Activated CD4-positive, alpha-beta T cell treated with anti-CD3 and anti-CD28 coated beads, Interleukin-10, Interleukin-2, amounts not matched to agents 100 ng/mL and 50 ng/mL, durations not matched to agents 16 hours and 8 hours (primary cell): Measurements from ENCODE around the gene ITCH.
A peak's percentile ranks its signal among the peaks of the same experiment; 100 is the strongest.
"Not testable (repeated sequence)": the region's sequence is repeated elsewhere in the genome, so short reads cannot be mapped to it uniquely, and the experiment has no call there.

ENCODE experiments used
- DNase-seq: peaks from one replicate; pipeline ENCODE4 v3.0.0-alpha.2; 2020

ITCH gene

DNA sequence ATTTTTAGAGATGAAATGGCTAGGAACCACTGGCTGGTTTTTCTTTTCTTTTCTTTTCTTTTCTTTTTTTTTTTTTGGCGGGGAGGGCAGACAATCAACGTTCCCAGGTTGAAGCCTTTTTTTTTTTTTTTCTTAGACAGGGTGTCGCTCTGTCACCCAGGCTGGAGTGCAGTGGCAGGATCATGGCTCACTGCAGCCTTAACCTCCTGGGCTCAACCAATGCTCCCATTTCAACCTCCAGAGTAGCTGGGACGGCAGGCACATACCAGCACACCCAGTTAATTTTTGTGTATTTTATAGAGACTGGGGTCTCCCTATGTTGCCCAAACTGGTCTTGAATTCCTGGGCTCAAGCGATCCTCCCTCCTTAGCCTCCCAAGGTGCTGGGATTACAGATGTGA lies 18.8 kb upstream of the ITCH start:
- no peak for DNase-seq

DNA sequence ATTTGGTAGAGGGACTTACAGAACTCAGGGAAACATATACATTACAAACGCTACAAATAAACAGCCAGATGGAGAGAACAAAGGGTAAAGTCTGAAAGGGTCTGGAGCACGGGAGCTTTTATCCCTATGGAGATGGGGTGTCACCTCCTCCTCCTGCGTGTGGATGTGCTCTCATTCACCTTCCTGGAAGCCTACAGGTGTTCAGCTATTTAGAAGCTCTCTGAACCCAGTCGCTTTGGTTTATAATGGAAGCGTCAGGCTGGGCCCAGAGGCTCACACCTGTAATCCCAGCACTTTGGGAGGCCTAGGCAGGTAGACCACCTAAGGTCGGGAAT lies 17.7 kb upstream of the ITCH start:
- no peak for DNase-seq

DNA sequence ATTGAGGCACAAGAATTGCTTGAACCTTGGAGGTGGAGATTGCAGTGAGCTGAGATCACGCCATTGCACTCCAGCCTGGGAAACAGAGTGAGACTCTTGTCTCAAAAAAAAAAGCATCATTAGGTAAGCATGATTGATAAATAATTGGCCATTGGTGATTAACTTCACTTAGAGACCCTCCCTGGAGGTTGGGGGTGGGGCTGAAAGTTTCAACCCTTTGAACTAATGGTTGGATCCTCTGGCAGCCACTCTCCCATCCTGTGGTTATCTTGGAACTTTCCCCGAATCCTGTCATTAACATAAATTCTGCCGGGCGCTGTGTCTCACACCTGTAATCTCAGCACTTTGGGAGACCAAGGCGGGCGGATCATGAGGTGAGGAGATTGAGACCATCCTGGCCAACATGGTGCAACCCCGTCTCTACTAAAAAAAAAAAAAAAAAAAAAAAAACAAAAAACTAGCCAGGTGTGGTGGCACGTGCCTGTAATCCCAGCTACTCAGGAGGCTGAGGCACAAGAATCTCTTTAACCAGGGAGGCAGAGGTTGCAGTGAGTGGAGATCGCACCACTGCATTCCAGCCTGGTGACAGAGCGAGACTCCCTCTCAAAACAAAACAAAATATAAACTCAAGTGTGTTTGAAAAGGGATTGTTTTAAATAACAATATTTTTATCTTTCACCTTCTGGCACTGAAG lies 17.1 kb upstream of the ITCH start:
- DNase-seq: not testable (repeated sequence)

DNA sequence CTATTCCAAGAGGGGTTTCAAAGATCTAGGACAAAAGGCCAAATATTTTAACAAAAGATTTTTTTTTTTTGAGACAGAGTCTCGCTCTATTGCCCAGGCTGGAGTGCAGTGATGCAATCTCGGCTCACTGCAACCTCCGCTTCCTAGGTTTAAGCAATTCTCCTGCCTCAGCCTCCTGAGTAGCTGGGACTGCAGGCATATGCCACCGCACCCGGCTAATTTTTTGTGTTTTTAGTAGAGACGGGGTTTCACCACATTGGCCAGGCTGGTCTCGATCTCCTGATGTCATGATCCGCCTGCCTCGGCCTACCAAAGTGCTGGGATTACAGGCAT lies 16.6 kb upstream of the ITCH start:
- not testable (repeated sequence) for DNase-seq

DNA sequence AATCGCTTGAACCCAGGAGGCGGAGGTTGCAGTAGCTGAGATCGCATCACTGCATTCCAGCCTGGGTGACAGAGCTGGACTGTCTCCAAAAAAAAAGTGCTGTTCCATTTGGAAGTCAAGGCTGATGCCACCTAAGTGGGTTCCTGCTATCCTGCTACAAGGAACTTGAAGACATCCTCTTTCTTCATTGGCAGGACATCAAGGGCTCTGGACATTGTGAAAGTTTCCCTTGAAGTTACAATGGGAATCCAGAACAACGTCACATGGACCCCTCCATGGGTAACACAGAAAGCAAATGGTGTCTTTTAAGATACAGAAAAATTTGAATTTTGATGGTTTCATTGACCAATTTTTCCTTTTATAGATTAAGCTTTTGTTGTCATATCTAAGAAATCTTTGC lies 15.5 kb upstream of the ITCH start:
- DNase-seq: no peak

DNA sequence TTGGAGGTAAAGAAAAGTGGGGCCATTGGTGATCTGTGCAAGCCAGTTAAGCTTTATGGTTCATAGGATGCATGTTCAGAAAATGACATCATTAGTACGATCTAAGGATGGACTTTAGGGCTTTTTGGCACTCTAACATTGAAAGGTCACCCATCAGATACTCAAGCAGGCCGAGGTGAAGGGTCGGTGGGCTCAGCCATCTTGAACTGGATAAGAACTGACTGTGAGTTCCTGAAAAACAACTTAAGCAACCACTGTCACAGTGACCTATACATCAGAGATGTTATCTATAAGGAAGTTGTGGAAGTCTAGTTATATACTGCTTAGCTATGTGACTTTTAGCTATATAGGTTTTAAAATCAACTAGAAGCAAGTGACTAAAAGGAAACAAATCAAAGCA lies 13.0 kb upstream of the ITCH start:
- no peak for DNase-seq

DNA sequence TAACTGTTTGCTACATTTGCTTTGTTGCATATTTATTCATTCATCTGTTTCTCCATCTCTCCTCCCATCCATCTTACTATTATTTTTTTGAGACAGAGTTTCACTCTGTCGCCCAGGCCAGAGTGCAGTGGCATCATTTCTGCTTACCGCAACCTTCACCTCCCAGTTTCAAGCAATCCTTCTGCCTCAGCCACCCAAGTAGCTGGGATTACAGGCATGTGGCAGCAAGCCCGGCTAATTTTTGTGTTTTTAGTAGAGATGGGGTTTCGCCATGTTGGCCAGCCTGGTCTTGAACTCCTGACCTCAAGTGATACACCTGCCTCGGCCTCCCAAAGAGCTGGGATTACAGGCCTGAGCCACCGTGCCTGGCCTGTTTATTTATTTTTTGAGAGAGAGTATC lies 9.6 kb upstream of the ITCH start:
- not testable (repeated sequence) for DNase-seq

DNA sequence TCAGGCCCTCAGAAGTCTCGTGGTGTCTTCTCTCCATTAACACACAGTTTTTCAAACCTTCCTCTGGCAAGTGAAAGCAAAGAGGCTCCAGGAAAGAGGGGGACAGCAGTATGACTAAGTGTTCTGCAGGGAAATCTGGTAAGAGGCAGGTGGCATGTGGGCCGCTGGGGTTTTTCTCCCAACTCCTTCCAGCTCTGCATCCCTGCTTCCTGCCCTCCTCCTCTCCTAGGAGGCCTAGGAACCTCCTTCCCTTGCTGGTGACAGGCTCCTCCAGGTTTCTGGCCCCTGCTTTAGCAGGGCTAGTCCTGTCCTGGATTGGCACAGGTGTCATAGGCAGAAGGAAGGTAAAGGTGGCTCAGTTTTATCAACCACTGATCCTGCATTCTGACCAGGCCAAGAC lies 7.6 kb upstream of the ITCH start:
- DNase-seq: no peak

DNA sequence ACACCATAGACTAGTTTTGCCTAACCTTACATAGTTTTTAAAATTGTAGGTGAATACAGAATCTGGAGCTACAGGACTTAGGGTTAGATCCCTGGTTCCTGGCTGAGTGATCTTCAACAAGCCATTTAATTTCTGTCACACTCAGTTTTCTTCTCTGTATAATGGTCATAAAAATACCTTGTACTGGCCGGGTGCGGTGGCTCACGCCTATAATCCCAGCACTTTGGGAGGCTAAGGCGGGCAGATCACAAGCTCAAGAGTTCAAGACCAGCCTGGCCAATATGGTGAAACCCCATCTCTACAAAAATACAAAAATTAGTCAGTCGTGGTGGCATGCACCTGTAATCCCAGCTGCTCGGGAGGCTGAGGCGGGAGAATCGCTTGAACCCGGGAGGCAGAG lies 3.3 kb upstream of the ITCH start:
- DNase-seq: not testable (repeated sequence)

DNA sequence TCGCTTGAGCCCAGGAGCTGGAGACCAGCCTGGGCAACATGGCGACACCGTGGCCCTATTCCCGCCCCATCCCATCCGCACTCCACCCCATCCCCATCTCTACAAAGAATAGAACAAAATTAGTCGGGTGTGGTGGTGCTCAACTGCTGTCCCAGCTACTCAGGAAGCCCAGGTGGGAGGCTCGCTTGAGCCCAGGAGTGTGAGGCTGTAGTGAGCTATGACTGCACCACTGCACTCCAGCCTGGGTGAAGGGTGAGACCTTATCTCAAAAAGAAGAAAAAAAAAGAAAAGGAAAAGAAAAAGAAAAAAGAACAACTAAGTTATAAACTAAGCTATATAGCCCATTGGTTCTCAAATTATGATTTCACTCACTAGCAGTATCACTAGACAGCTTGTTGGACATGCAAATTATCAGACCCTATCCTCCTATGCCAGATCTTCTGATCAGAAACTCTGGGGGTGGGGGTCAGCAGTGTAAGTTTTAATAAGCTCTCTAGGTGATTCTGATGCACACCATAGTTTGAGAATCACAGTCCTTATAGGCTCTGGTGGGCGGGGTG lies 491 bp upstream of the ITCH start:
- no peak for DNase-seq

DNA sequence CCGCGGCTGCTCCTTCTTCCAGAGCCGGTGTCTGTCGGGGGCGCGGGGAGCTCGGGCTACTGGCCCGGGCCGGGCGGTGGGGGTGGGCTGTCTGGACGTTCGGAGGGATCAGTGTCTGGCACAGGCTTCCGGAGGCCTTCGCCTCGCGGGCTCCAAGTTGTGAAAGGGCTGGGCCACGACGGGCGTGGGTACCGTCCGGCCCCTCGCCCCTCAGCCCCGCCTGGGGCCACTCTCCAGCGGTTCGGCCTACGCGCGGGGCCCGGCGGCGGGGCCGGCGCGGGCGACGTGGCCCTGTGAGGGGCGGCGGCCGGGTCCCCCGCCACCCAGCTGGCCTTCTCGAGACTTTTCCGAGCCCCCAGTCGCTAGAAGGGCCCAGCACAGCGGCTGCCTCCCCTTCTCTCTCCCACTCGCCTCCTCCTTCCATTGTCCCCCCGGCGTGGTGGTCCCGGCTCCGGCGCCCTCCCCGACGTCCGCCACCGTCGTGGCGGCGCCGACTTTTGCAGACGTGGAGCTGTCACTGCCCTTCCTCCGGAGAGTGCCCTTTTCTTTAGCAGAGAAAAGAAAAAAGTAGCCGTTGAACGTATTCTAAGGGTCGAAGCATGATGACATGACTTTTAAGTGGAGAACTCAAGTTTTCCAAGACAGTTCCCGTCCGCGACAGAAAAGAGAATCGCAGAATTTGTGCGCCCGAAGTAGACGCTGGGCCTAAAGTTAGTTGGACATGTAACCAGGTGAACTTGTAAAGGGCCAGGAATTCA lies 571 bp downstream of the ITCH start:
- peak; percentile 9 for DNase-seq

DNA sequence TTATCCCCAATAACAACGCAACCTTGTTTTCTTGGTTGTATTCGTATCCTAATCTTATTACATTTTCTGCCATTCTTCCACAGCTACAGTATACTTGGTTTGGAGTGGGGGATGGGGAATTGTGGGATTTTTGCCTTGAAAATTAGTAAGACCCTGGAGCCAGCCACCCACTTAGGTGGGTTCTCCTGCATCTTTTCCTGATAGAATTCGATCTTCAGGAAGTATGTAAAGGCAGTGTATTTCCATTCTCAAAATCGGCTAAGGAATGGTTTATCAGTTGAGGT lies 1.1 kb downstream of the ITCH start:
- DNase-seq: no peak

DNA sequence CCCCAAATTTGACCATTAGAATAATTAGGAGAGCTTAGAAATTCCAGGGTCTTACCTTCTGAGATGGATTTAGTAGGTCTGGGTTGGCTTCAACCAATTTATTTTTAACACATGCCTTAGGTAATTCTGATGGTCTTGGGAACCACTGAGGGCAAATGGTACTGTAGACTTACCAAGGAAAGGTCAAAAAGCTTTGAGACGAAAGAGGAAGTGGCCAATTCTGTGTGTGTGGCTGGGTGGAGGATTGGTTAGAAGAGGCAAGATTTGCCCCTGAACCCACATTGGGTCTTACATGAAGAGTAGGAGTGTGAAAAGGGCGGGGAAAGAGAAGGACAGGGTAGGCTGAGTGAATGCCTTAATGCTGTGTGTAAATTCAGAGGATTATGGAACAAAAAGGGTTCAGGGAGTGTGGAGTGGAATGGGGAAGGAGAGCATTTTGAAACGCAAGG lies 2.7 kb downstream of the ITCH start:
- peak; percentile 57 for DNase-seq

DNA sequence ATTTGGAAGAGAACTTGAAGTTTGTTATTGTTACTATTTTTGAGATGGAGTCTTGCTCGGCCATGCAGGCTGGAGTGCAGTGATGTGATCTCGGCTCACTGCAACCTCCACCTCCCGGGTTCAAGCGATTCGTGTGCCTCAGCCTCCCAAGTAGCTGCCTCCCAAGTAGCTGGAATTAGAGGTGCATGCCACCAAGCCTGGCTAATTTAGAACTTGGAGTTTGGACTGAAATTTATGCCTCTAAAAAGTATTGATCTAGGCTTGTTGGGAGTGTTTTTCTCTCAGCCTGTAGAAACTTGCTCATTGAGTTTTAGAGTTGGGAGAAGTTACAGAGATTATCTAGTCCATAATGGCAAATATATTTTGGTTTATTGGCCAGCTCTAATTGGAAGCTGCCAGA lies 4.1 kb downstream of the ITCH start:
- DNase-seq: no peak

DNA sequence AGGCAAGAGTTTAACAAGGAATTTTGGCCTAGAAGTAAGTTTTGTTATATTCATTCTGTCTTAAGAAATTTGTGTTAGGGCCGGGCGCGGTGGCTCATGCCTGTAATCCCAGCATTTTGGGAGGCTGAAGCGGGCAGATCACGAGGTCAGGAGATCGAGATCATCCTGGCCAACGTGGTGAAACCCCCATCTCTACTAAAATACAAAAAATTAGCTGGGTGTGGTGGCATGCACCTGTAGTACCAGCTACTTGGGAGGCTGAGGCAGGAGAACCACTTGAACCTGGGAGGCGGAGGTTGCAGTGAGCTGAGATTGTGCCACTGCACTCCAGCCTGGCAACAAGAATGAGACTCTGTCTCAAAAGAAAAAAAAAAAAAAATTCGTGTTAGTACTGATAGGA lies 4.8 kb downstream of the ITCH start:
- not testable (repeated sequence) for DNase-seq

DNA sequence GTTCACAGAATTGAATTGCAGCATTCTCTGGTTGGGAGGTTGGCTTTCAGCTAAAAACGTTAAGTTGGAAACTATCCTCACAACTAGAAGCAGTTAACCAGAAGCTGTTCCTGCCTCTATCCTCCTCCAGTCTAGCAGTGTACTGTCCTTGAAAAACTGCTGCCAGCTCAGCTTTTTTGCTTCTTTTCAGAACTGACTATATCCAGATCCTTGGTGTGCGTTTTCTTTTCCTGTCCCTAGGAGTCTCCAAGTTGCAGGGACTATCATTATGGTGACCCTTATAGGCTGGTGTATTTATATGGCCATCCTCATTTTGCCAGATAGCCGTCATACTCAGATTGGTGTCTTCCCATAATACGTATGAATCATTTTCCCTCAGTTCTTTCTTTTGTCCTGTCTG lies 5.5 kb downstream of the ITCH start:
- no peak for DNase-seq

DNA sequence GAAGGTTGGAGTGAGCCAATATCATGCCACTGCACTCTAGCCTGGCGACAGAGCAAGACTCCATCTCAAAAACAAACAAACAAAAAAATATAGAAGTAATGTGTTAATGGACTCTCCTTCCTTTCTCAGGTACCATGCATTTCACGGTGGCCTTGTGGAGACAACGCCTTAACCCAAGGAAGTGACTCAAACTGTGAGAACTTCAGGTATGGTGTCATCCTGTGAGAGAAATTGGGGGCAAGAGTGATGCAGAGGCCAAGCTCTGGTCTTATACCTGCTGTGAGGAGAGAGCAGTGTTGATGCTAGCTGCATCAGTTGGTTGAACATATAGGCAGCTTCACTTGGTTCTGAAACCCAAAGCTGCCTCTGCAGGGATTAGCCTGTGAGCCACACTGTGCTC lies 6.2 kb downstream of the ITCH start:
- peak; percentile 60 for DNase-seq

DNA sequence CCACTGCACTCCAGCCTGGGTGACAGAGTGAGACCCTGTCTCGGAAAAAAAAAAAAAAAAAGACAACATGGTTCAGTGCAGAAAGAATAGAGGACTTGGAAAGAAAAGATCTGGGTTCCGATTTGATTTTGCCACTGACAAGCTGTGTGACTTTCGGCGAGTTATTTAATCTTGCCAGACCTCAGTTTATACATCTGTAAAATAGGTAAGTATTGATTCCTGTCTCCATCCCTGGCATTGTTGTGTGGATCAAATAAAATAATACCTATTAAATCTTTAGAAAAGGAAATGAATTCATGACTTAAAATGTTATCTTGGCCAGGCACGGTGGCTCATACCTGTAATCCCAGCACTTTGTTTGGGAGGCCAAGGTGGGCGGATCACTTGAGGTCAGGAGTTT lies 7.0 kb downstream of the ITCH start:
- DNase-seq: no peak

DNA sequence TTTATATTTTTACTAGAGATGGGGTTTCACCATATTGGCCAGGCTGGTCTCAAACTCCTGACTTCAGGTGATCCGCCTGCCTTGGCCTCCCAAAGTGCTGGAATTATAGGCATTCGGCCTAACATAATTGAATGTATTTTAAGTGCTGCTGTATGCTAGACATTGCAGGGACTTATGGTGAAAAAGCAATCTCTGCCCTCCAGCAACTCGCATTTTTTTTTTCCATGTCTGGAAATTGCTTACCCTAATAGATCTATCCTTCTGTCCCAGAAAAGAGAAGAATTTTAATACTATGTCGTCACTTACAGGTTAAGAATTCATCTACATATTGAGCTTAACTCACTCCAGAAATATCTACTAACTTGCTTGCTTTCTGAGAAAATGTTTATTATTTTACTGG lies 10.4 kb downstream of the ITCH start:
- no peak for DNase-seq

DNA sequence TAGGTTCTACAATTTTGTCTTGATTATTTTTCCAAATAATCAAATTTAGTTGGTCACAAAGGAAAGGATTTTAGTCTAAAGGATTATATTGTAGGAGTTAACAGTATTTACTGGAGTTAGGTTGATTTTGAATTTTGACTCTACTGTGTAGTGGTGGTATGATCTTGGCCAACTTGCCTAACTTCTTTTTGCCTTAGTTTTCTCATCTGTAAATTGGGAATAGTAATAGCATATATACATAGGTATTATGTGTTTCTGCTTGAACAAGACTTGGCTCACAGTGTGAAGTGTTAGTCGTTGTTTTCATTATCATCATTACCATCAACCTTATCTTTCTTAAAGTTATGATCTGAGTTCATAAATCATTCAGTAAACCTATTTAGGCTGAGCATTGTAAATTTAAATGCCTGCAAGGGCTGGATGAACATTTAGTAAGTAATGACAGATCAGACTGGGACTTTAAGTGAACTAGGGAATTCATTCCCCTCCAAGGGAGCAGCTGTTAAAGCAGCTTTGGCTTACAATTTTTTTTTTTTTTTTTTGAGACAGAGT lies 11.2 kb downstream of the ITCH start:
- no peak for DNase-seq

DNA sequence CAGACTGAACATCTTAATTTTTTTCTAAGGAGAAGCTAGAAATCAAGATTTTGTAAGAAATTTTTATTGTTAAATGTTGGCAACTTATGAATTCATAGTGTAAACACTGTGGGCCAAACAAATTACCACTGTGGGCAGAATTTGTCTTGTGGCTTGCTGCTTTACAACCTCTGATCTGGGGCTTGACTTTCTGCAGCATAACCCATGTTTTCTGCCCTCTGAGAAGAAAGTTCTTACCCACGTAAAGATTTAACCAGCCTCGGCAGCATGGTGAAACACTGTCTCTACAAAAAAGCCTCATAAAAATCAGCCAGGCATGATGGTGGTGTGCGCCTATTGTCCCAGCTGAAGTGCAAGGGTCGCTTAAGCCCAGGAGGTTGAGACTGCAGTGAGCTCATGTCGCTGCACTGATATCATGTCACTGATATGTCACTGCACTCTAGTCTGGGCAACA lies 12.9 kb downstream of the ITCH start:
- no peak for DNase-seq

DNA sequence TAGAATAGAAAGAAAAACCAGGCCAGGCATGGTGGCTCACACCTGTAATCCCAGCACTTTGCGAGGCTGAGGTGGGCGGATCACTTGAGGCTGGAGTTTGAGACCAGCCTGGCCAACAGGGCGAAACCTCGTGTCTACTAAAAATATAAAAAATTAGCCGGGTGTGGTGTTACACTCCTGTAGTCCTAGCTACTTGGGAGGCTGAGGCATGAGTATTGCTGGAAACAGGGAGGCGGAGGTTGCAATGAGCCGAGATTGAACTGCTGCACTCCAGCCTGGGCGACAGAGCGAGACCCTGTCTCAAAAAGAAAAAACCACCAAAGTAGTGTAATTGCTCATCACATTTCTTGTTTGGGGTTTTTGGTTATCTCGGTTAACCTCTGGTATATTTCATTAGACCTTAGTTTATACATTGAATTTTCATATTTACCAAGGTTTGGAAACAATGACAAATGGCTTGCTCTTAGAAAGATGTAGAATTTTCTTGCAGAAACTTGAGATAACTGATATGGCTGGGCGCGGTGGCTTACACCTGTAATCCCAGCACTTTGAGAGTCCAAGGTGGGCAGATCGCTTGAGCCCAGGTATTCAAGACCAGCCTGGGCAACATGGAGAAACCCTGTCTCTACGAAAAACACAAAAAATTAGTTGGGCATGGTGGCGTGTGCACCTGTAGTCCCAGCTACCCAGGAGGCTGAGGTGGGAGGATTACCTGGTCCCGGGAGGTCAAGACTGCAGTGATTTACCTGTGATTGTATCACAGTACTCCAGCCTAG lies 14.2 kb downstream of the ITCH start:
- DNase-seq: peak; percentile 67

DNA sequence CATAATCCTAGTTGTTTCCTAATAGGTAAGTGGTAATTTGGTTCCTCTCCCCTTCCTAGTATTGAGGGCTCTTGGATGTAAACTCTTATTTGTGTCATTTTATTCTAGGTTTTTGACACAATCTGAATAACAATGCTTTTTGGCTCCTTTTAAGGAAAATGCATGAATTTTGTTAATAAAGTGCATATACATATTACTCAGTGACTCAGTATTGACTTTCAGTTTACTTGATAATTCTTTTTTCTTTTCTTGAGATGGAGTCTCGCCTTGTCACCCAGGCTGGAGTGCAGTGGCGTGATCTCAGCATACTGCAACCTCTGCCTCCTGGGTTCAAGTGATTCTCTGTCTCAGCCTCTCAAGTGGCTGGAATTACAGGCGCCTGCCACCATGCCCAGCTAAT lies 19.1 kb downstream of the ITCH start:
- DNase-seq: no peak
